GM12873 (cell line): ENCODE data around the gene ATAD3C.

Experiments
- TF ChIP-seq, protein P1 (sequence below): IDR thresholded peaks from 2 replicates; pipeline ENCODE4 v1.5.1; 2012; ENCODE audit warnings: low read depth, mild to moderate bottlenecking, moderate library complexity, low read length, control low read depth; ENCODE audit not compliant: insufficient read depth; ENCODE audit errors: missing control alignments

Gene ATAD3C

DNA sequence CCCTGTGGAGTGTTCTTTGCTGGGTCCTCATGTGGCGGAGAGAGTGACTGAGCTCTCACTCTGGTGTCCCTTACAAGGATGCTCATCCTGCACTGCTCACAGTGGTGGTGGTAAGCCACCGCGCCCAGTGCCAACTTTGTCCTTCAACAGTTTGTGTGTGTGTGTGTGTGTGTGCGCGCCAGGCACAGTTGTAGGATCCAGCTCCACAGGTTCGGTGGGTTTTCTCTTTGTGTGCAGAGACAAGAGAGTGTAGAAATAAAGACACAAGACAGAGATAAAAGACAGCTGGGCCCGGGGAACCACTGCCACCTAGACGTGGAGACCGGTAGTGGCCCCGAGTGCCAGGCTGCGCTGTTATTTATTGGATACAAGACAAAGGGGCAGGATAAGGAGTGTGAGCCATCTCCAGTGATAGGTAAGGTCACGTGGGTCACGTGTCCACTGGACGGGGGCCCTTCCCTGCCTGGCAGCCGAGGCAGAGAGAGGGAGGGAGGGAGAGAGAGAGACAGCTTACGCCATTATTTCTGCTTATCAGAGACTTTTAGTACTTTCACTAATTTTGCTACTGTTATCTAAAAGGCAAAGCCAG, 55.4 kb downstream of the ATAD3C start:
- TF ChIP-seq, protein P1, sequence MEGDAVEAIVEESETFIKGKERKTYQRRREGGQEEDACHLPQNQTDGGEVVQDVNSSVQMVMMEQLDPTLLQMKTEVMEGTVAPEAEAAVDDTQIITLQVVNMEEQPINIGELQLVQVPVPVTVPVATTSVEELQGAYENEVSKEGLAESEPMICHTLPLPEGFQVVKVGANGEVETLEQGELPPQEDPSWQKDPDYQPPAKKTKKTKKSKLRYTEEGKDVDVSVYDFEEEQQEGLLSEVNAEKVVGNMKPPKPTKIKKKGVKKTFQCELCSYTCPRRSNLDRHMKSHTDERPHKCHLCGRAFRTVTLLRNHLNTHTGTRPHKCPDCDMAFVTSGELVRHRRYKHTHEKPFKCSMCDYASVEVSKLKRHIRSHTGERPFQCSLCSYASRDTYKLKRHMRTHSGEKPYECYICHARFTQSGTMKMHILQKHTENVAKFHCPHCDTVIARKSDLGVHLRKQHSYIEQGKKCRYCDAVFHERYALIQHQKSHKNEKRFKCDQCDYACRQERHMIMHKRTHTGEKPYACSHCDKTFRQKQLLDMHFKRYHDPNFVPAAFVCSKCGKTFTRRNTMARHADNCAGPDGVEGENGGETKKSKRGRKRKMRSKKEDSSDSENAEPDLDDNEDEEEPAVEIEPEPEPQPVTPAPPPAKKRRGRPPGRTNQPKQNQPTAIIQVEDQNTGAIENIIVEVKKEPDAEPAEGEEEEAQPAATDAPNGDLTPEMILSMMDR: peak; percentile 59

DNA sequence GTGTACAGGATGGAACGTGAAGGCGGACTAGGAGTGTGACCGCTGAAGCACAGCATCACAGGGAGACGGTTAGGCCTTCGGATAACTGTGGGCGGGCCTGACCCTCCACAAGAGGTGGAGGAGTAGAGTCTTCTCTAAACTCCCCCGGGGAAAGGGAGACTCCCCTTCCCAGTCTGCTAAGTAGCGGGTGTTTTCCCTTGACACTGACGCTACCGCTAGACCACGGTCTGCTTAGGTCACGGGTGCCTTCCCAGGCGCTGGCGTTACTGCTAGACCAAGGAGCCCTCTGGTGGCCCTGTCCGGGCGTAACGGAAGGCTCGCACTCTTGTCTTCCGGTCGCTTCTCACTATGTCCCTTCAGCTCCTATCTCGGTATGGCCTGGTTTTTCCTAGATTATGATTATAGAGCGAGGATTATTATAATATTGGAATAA, 55.9 kb downstream of the ATAD3C start:
- TF ChIP-seq, protein P1: peak; percentile 41

DNA sequence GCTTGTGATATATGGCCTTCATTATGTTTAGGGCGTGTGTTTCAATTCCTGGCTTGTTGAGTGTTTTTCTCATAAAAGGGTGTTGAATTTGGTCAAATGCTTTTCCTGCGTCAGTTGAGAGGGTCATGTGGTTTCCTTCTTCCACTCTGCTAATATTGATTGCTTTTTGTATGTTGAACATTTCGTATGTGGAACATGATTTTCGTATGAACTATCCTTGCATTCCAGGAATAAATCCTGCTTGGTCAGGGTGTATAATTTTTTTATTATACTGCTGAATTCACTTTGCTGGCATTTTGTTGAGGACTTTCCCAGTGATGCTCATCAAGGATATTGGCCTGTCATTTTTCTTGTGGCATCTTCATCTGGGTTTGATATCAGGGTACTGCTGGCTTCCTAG, 57.8 kb downstream of the ATAD3C start:
- TF ChIP-seq, protein P1: no peak

DNA sequence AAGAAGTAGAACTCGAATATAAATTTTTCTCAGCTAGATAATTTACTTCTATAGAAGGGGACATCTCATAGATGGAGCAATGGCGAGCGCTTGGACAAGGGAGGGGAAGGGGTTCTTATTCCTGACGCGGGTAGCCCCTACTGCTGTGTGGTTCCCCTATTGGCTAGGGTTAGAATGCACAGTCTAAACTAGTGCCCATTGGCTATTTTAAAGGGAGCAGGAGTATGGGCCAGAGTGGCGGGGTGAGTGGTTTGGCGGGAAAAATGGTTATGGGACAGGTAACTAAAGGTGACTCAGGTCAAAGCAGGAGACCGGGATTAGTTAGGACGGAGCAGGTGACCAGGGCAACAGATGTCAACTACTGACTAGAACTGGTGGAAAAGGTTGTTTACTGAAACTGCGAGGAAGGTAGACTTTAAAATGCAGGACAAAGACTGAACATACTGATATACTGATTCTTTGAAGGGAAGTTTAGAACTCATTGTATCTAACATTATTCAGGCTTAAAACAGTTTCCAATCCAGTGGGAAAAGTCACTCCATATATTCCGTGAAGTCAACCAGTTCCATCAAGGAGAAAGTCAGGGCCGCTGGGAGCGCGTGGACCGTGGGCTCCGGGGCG, 61.5 kb downstream of the ATAD3C start:
- TF ChIP-seq, protein P1: no peak

DNA sequence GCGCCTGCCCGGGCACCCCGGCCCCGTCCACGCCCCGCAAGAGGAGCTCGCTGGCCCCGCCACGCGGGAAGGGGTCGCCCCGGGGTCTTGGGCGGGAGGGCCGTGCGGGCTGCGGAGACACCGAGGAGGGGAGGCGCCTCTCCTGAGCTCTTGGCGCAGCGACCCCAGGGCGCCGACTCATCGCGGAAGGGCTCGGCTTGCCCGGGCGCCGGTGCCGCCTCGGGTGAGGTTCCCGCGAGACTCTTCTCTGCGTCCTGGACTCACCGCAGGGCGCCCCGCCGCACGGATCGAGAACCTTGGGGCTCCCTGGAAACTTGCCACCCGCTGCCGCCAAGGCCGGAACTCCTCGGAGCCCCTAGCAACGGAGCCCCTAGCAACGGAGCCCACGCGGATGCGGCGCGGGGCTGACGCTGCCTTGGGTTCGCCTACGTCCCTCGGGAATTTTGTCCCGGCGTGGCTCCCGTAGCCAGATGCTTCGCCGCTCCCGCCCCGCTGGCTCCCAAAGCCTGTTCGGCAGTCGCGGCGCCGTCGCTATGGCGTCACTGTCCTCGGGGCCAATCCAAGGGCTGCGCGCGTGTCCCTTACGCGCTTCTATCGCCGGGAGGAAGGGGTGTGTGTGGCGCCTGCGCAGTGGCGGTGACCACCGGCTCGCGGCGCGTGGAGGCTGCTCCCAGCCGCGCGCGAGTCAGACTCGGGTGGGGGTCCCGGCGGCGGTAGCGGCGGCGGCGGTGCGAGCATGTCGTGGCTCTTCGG, 62.2 kb downstream of the ATAD3C start, which contains the start of gene ATAD3A:
ATAD3A (plus strand) TSS at position 630 of the 753 bp plus-strand sequence; CDS start at position 737, 107 bp downstream.
- TF ChIP-seq, protein P1: no peak

DNA sequence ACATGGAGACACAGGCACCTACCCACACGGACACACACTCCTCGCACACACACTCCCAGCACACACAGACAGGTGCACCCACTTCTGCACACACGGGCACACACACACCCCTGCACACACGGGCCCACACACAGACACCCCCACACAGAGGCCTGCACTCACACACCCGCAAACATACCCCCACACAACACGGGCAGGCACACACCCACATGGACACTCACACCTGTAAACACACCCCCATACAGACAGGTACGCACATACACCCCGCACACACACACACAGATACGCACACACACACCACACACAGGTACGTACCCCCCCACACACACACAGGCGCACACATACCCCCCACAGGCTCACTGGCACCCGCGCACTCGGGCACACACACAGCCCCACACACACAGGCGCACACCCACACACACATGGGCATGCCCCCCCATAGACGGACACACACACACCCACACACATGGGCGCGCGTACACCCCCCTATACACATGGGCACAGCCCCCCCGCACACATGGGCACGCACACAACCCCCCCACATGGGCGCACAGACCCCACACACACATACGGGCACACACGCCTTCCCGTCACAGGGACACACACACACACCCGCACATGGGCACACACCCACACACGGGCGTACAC, 68.6 kb downstream of the ATAD3C start:
- TF ChIP-seq, protein P1: no peak
